ENCODE measurements around the gene LHX3.

Gene LHX3

DNA sequence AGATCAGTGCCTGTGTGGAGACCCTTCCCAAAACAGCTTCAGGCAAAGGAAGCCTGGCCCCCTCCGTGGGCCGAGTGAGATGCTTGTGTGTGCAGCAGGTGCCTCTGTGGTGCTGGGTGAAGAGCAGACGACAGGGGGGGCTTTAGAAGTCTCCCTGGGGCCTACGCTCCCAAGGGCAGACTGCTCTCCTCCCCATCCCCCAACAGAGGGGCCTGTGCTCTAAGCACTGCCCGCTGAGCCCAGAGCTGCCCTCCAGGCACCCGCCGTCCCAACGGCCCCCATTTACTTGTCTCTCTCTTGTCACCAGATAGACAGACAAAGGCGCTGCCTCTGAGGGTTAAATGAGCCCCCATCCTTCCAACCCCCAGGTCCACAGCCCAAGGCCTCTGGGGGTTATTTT lies 2.7 kb upstream of the LHX3 start:
- DNase-seq (ENCODE audit: low spot score), result no peak

DNA sequence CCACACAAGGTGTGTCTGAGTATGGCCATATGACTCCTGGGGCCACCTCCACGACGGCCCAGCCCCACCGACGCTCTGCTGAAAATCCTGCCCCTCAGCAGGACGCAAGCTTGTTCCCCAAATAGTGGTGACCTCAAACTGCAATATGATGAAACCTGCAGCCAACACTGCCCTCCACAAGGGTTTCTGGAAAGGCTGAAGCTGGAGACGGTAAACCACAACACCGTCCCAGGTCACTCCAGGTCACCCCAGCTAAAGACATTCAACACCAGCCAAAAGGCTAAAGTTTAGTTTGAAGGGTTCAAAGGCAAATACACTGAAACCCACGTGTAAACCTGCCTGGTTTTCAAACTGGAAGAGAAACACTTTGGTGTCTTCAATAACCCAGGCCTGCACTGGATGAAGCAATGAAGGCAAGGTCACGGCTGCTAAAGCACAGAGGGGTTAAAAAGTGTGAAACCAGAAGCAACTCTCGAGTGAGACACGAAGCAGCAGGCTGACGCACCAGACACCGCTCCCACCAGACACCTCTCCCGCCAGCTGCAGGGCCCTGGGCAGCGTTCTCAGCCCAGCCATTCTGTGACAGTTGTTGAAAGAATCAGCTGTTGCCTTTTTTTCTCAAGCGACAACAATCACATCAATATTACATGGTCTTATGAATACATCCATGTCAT lies 1.8 kb upstream of the LHX3 start:
- DNase-seq (ENCODE audit: low spot score), result no peak

DNA sequence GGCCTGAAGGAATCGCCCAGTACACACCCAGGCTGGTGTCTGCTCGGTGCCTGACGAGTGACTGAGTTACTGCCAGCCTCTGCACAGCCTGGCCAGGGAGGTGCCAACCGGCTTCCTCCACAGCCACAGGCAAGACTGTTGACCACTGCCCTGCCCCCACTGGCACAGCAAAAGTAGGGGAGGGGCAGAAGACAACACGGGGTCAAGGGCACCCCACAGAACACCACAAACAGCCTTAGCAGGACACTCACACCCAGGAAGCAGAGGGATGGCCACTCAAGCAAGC lies 722 bp upstream of the LHX3 start:
- no peak for DNase-seq (ENCODE audit: low spot score)

GRCh38 chr9:136204145-136204805 lies 653 bp downstream of the LHX3 start:
- DNase-seq (ENCODE audit: low spot score), result no peak

DNA sequence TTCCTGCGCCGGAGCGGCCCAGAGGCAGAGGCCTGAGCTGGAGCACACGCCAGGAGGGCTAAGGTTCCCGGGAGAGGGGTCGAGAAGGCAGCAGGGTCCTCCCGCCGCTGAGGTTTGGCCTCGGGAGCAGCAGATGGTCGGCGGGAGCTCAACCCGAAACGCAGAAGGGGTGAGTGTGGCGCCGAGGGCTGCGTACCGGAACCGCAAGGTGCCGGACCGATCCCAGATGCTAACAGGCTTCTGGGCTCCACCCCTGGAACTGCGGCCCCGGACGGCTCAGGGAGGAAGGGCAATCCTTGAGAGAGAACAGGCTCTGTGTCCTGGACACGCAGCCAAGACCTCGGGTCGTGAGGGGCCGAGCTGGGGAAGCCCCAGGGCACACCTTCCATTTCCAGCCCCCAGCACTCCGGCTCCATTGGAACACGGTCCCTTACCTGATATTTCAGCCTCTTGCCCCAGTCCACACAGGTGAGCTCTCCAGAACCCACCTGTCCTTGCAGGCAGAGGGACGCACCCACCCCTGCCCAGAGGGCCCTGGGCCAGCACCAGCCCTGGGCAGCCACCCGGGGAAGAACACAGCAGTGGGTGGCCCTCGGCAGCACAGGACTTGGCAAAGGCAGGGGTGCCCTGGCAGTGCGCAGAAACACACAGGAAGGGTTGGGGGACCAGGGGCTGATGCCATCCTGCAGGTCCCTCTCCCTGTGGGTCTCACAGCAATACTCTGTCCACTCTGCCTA lies 1.4 kb downstream of the LHX3 start:
- no peak for DNase-seq (ENCODE audit: low spot score)

- DNase-seq (ENCODE audit: low spot score), result no peak
Observed at GRCh38 chr9:136202454-136203407, 2.2 kb downstream of the LHX3 start.

DNA sequence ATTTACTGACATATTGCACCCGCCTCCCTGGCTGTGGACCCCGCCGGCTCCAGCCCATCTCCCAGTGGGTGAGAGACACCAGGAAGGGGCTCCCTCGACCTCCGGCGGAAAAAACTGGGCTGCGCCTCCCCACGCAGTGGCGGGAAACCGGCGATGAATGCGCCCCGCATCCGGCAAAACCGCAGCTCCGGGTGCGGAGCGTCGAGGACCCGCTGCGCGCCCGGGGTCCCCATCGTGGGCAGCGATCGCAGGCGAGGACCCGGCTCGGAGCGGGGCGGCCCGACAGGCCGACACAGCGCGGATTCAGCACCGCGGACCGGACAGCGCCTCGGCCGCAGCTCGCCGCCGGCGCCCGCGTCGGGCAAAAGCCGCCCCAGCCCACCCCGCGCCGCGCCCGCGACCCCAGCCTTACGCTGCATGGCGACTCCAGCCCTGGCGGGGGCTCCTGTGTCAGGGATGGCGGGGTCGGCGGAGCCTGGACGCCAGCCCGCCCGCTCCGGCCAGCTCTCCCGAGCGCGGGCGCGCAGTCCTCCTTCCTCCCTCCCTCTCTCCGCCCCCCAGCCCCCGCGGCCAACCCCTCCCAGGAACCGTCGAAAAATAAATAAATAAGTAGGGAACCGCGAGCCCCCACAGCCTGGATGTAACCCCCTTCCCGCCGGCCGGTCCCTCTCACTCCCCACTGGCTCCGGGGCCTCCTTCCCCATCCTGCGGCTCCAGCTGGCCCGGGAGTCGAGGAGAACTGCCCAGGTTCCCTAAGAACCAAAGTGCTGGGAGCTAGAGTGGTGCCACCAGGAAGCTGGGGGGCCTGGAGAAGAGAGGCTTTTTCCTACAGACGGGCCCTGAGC lies 3.1 kb downstream of the LHX3 start:
- no peak for DNase-seq (ENCODE audit: low spot score)

DNA sequence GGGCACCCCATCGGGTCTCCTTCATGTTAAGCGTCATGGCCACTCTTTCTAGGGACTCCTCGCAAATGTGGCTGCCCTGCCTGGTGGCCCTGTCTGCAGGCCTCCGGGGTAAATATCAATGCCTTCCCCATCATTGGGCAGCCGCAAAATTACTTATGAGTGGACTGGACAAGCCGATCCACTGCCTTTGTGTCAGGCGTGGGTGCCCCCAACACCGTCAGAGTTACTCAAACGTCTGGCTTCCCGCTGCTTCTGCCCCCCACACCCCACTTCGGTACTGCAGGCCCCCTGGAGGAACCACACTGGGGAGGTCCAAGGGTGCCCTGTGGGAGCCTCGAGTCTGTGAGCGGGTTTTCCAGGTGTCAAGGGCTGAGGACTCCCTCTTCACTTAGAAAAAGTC lies 3.8 kb downstream of the LHX3 start:
- no peak for DNase-seq (ENCODE audit: low spot score)

DNA sequence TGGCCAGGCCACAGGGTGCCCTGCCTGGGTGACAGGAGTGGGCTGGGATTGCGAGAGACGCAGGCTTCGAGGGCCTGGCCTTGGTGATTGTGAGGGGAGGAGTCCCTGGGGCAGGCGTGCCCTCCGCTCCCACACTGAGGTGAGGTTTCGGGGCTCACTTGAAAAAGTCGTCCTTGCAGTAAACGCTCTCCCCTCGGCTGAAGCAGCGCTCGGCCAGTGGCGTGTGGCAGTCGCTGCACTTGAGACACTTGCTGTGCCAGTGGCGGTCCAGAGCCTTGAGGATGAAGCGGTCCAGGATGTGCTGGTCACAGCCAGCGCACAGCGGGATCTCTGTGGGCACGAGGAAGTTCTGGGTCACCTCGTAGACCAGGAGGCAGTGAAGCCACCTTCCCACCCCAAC lies 4.5 kb downstream of the LHX3 start:
- DNase-seq (ENCODE audit: low spot score), result no peak

GRCh38 chr9:136199391-136200288 lies 5.3 kb downstream of the LHX3 start:
- no peak for DNase-seq (ENCODE audit: low spot score)

- no peak for DNase-seq (ENCODE audit: low spot score)
Observed at GRCh38 chr9:136198605-136199083, 6.3 kb downstream of the LHX3 start.

- DNase-seq (ENCODE audit: low spot score), result no peak
Observed at GRCh38 chr9:136197930-136198604, 6.9 kb downstream of the LHX3 start.

DNA sequence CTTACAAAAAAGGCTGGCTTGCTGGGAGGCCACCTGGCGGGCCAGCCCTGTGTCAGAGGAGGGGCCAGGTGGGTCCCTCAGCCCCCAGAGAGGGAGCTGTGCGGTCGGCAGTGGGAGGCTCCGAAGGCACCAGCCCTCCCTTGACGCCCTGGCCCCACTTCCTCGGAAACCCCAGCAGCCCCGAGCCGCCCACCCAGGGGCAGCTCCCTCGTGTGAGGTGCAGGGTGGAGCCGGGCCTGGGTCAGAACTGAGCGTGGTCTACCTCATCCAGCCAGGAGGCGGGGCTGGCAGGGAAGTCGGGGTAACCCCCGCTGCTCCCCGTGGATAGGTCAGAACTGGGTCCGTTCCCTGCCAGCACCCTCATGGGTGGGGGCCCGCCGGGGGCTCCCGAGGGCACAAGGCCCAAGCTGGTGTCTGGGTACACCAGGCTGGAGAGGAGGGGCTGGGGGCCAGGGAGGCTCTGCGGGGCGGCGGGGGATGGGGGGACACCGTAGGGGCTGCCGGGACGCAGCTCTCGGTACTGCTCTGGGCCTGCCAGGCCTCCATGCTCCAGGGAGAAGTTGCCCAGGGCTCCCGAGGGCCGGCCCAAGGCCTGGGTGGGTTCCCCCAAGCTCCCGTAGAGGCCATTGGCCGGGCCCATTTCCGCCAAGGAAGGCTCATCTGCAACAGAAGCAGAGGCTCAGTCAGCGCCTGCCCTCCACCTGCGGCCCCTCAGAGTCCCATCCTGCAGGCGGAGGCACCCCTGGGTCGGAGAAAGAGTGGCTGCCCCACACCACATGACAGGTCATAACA lies 7.6 kb downstream of the LHX3 start:
- DNase-seq (ENCODE audit: low spot score), result no peak

GRCh38 chr9:136196404-136197083 lies 8.4 kb downstream of the LHX3 start:
- DNase-seq (ENCODE audit: low spot score), result no peak

DNA sequence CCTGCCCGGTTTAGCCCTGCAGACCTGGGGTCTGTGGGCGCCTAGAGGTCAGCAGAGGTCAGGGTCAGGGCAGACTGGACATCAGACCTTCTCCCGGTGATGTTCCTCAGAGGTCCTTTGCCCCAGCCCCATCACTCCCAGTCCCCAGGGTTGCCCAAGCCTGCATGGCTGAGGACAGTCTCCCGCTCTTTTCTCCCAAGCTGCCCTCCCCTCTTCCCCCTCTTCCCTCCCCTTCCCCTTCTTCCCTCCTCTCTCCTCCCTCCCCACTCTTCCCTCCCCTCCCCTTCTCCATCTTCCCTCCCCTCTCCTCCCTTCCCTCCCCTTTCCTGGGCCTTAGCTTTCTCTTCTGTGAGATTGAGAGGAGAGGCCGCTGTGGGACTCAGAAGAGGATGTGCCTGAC lies 10.4 kb downstream of the LHX3 start:
- DNase-seq (ENCODE audit: low spot score), result no peak

DNA sequence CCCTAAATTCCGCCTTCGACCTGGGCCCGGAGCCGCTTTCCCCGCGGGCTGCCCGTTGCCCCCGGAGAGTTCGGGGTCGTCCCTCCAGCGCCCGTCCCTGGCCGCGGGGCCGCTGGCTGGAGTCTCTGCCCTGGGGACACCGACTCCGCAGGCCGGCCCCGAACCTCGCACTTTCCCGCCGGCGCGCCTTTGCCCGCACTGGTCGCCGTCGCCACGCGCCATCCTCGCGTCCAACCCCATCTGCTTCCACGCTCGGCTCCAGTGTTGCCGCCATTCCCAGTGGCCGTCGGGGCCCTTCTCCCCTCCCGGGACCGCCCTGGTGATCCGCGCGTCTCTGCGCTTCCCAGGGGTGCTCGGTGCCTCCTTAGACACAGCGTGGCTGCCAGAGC lies 11.0 kb downstream of the LHX3 start:
- DNase-seq (ENCODE audit: low spot score), result no peak

DNA sequence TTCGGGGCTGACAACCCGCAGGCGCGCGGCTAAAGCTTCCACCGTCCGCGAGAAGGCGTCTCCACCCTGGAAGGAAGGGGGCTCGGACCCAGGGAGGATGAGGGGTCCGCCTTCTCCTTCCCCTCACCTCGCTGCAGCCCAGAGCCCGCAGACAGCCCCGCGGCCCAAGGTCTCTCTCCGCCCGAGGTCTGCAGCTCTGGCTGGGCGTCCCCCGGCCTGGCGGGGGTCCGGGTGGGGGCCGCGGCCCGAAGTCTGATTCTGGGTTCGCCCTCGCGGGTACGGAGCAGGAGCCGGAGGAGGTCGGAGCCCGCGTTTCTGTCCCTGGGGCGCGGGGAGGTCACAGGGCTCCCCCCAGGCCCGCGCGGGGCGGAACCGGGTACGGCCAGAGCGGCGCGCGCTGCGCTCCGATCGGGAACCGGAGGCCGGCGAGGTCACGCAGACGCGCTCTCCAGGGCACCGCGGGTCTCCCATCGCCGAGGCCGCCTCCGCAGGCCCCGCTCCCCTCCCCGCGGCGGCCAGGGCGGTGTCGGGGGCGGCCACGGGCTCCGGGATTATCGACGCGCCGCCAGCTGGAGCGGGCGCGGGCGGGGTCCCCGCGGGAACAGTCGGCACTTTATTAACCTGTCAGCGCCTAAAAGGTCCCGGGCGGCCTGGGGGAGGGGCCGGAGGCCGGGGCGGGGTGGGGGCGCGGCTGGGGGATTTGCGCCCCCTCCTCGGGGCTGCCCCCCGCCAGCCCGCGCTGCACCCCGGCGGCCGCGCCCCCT lies 11.6 kb downstream of the LHX3 start:
- DNase-seq (ENCODE audit: low spot score), result no peak
